Measurements from ENCODE around the gene SLC13A4.
"Not testable (repeated sequence)": the region's sequence is repeated elsewhere in the genome, so short reads cannot be mapped to it uniquely, and the experiment has no call there.

SLC13A4 gene, protein sequence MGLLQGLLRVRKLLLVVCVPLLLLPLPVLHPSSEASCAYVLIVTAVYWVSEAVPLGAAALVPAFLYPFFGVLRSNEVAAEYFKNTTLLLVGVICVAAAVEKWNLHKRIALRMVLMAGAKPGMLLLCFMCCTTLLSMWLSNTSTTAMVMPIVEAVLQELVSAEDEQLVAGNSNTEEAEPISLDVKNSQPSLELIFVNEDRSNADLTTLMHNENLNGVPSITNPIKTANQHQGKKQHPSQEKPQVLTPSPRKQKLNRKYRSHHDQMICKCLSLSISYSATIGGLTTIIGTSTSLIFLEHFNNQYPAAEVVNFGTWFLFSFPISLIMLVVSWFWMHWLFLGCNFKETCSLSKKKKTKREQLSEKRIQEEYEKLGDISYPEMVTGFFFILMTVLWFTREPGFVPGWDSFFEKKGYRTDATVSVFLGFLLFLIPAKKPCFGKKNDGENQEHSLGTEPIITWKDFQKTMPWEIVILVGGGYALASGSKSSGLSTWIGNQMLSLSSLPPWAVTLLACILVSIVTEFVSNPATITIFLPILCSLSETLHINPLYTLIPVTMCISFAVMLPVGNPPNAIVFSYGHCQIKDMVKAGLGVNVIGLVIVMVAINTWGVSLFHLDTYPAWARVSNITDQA

DNA sequence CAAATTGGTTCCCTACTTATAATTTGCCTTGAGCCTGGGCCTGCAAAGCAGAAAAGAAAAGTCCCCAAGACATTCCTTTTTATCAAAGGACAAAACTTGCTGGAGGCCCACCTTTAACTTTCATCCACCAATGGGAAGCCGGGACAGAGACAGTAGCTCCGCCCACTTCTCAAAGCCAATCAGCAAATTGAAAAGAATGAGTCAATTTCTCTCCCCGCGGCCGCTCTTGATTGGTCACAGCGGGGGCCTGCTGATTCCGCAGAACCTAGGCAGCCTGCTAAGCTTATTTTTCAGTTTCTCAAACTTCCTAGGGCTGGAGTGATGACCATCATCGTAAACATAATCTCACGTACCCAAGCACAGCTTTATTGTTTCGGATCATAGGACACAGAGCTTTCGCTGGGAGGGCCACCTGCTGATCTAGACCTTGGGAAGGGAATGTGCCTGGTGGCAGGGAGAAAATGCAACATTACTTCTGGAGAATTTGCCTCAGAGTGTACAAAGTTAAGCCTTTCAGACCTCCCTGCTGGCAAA is at the start of gene SLC13A4:
Gene SLC13A4, minus strand, starts transcription at position 51 of the 534 bp plus-strand sequence. CDS start 690 bp downstream, outside the sequence.
- WGBS (ENCODE audit: insufficient coverage, insufficient read length): no CpG with 5 or more reads among the region's 11 CpGs
- Histone ChIP-seq H3K9me3 (ENCODE audit: control insufficient read depth, insufficient read depth, low read length) (no peaks in the 10 kb centered on the region), H3K27ac (ENCODE audit: low read length) (no peak within 1 kb of the TSS), H3K36me3 (ENCODE audit: control insufficient read depth, insufficient read depth, low read length) (no peaks in the 10 kb centered on the region), H3K27me3 (ENCODE audit: control insufficient read depth, insufficient read depth, low read length) (no peaks in the 10 kb centered on the region), H3K4me3 (ENCODE audit: low read length) (no peak within 1 kb of the TSS), H3K4me1 (ENCODE audit: control insufficient read depth, insufficient read depth, low read length) (no peaks in the 10 kb centered on the region)
- peak; percentile 64 for DNase-seq (ENCODE audit: low read depth, low spot score)

GRCh38 chr7:135775915-135776314 is 47.9 kb upstream of the SLC13A4 start:
- not testable (repeated sequence) for DNase-seq (ENCODE audit: low read depth, low spot score); H3K9me3 ChIP-seq (ENCODE audit: control insufficient read depth, insufficient read depth, low read length); H3K36me3 ChIP-seq (ENCODE audit: control insufficient read depth, insufficient read depth, low read length); H3K4me1 ChIP-seq (ENCODE audit: control insufficient read depth, insufficient read depth, low read length); H3K27ac ChIP-seq (ENCODE audit: low read length); H3K4me3 ChIP-seq (ENCODE audit: low read length); H3K27me3 ChIP-seq (ENCODE audit: control insufficient read depth, insufficient read depth, low read length)
- WGBS (ENCODE audit: insufficient coverage, insufficient read length): no CpG with 5 or more reads among the region's 8 CpGs

GRCh38 chr7:135775230-135775629 is 47.2 kb upstream of the SLC13A4 start:
- no CpG with 5 or more reads among the region's 2 CpGs for WGBS (ENCODE audit: insufficient coverage, insufficient read length)
- Histone ChIP-seq H3K4me1 (ENCODE audit: control insufficient read depth, insufficient read depth, low read length) (no peaks in the 10 kb centered on the region), H3K27ac (ENCODE audit: low read length) (no peak overlapping the region)

GRCh38 chr7:135774284-135774683 is 46.3 kb upstream of the SLC13A4 start:
- no peak for DNase-seq (ENCODE audit: low read depth, low spot score)
- H3K4me1 ChIP-seq (ENCODE audit: control insufficient read depth, insufficient read depth, low read length): no peaks in the 10 kb centered on the region
- H3K9me3 ChIP-seq (ENCODE audit: control insufficient read depth, insufficient read depth, low read length): no peaks in the 10 kb centered on the region
- no peak overlapping the region for H3K4me3 ChIP-seq (ENCODE audit: low read length)
- H3K27ac ChIP-seq (ENCODE audit: low read length): no peak overlapping the region
- H3K36me3 ChIP-seq (ENCODE audit: control insufficient read depth, insufficient read depth, low read length): no peaks in the 10 kb centered on the region
- no CpG with 5 or more reads among the region's 4 CpGs for whole genome bisulfite sequencing (ENCODE audit: insufficient coverage, insufficient read length)
- no peaks in the 10 kb centered on the region for H3K27me3 ChIP-seq (ENCODE audit: control insufficient read depth, insufficient read depth, low read length)

More at GRCh38 chr7:135775230-135775629, 47.2 kb upstream of the SLC13A4 start:
- Histone ChIP-seq H3K4me3 (ENCODE audit: low read length) (no peak overlapping the region), H3K9me3 (ENCODE audit: control insufficient read depth, insufficient read depth, low read length) (no peaks in the 10 kb centered on the region), H3K27me3 (ENCODE audit: control insufficient read depth, insufficient read depth, low read length) (no peaks in the 10 kb centered on the region), H3K36me3 (ENCODE audit: control insufficient read depth, insufficient read depth, low read length) (no peaks in the 10 kb centered on the region)
- DNase-seq (ENCODE audit: low read depth, low spot score): no peak

DNA sequence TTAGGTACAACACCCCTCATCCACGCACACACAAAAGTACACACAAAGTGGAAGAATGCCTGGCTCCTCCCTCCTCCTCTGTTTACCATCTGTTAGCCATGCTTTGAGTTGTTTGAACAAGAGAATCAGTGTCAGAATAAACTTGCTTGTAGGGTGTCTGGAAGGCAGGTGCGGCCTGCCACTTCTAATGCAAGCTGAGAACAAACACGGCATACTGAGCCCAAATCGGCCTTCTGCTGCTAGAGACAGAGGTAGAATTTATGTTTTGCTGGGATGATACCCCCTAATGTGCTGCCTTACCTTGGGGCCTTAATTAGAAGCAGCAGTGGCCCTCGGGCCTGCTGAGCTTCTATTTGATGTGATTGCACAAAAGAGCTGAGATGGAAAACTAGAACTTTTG is 45.5 kb upstream of the SLC13A4 start:
- WGBS (ENCODE audit: insufficient coverage, insufficient read length): no CpG with 5 or more reads among the region's 5 CpGs

GRCh38 chr7:135772639-135773222 is 44.7 kb upstream of the SLC13A4 start:
- no CpG with 5 or more reads among the region's 8 CpGs for WGBS (ENCODE audit: insufficient coverage, insufficient read length)
- Histone ChIP-seq H3K27ac (ENCODE audit: low read length) (no peak overlapping the region), H3K36me3 (ENCODE audit: control insufficient read depth, insufficient read depth, low read length) (no peaks in the 10 kb centered on the region), H3K4me3 (ENCODE audit: low read length) (no peak overlapping the region), H3K4me1 (ENCODE audit: control insufficient read depth, insufficient read depth, low read length) (no peaks in the 10 kb centered on the region), H3K9me3 (ENCODE audit: control insufficient read depth, insufficient read depth, low read length) (no peaks in the 10 kb centered on the region), H3K27me3 (ENCODE audit: control insufficient read depth, insufficient read depth, low read length) (no peaks in the 10 kb centered on the region)
- no peak for DNase-seq (ENCODE audit: low read depth, low spot score)

More for the DNA sequence above, 45.5 kb upstream of the SLC13A4 start:
- Histone ChIP-seq H3K4me1 (ENCODE audit: control insufficient read depth, insufficient read depth, low read length) (no peaks in the 10 kb centered on the region), H3K27ac (ENCODE audit: low read length) (no peak overlapping the region), H3K36me3 (ENCODE audit: control insufficient read depth, insufficient read depth, low read length) (no peaks in the 10 kb centered on the region), H3K27me3 (ENCODE audit: control insufficient read depth, insufficient read depth, low read length) (no peaks in the 10 kb centered on the region), H3K9me3 (ENCODE audit: control insufficient read depth, insufficient read depth, low read length) (no peaks in the 10 kb centered on the region), H3K4me3 (ENCODE audit: low read length) (no peak overlapping the region)
- DNase-seq (ENCODE audit: low read depth, low spot score): no peak

GRCh38 chr7:135771961-135772638 is 44.1 kb upstream of the SLC13A4 start:
- Histone ChIP-seq H3K27ac (ENCODE audit: low read length) (no peak overlapping the region), H3K4me1 (ENCODE audit: control insufficient read depth, insufficient read depth, low read length) (no peaks in the 10 kb centered on the region), H3K27me3 (ENCODE audit: control insufficient read depth, insufficient read depth, low read length) (no peaks in the 10 kb centered on the region), H3K36me3 (ENCODE audit: control insufficient read depth, insufficient read depth, low read length) (no peaks in the 10 kb centered on the region), H3K4me3 (ENCODE audit: low read length) (no peak overlapping the region), H3K9me3 (ENCODE audit: control insufficient read depth, insufficient read depth, low read length) (no peaks in the 10 kb centered on the region)
- WGBS (ENCODE audit: insufficient coverage, insufficient read length): no CpG with 5 or more reads among the region's 4 CpGs
- no peak for DNase-seq (ENCODE audit: low read depth, low spot score)

DNA sequence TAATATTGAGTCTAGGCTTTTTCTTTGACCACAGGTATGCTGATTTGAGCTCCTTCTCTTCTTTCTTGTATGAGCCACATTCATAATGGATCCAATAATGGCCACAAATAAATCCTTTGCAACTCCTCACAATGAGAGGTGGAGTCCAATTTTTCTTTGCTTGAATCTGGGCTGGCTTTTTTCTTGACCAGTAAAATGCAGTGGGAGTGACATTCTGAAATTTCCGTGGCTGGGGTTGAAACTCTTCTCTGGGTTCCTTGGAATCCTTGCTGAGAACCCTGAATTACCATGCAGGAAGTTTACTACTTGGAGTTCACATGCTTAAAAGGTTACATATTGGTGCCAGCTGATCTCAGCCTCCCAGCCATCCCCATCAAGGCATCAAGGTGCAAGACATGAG is 43.1 kb upstream of the SLC13A4 start:
- H3K4me3 ChIP-seq (ENCODE audit: low read length): no peak overlapping the region
- DNase-seq (ENCODE audit: low read depth, low spot score): no peak
- no CpG with 5 or more reads among the region's 1 CpG for WGBS (ENCODE audit: insufficient coverage, insufficient read length)
- no peaks in the 10 kb centered on the region for H3K9me3 ChIP-seq (ENCODE audit: control insufficient read depth, insufficient read depth, low read length)
- H3K4me1 ChIP-seq (ENCODE audit: control insufficient read depth, insufficient read depth, low read length): no peaks in the 10 kb centered on the region
- H3K36me3 ChIP-seq (ENCODE audit: control insufficient read depth, insufficient read depth, low read length): no peaks in the 10 kb centered on the region
- no peaks in the 10 kb centered on the region for H3K27me3 ChIP-seq (ENCODE audit: control insufficient read depth, insufficient read depth, low read length)
- no peak overlapping the region for H3K27ac ChIP-seq (ENCODE audit: low read length)

GRCh38 chr7:135770139-135770710 is 42.2 kb upstream of the SLC13A4 start:
- H3K27me3 ChIP-seq (ENCODE audit: control insufficient read depth, insufficient read depth, low read length): no peaks in the 10 kb centered on the region
- H3K4me1 ChIP-seq (ENCODE audit: control insufficient read depth, insufficient read depth, low read length): no peaks in the 10 kb centered on the region
- H3K4me3 ChIP-seq (ENCODE audit: low read length): no peak overlapping the region
- H3K27ac ChIP-seq (ENCODE audit: low read length): no peak overlapping the region
- DNase-seq (ENCODE audit: low read depth, low spot score): no peak
- no CpG with 5 or more reads among the region's 6 CpGs for WGBS (ENCODE audit: insufficient coverage, insufficient read length)
- H3K9me3 ChIP-seq (ENCODE audit: control insufficient read depth, insufficient read depth, low read length): no peaks in the 10 kb centered on the region
- H3K36me3 ChIP-seq (ENCODE audit: control insufficient read depth, insufficient read depth, low read length): no peaks in the 10 kb centered on the region

Data from iPS DF 6.9 (cell line).